NCI-H2196 (cell line): ENCODE measurements around the gene DMXL1.
"Not testable (repeated sequence)": the region's sequence is repeated elsewhere in the genome, so short reads cannot be mapped to it uniquely, and the experiment has no call there.

ENCODE experiments used
- DNase-seq: peaks from one replicate; lab custom pipeline; 2025; ENCODE audit not compliant: unreplicated experiment; lab: John Stamatoyannopoulos, UW

DMXL1 gene

GRCh38 chr5:119190470-119191095 lies 119.7 kb downstream of the DMXL1 start:
- DNase-seq, result no peak

GRCh38 chr5:119191944-119192343 lies 121.1 kb downstream of the DMXL1 start:
- no peak for DNase-seq

DNA sequence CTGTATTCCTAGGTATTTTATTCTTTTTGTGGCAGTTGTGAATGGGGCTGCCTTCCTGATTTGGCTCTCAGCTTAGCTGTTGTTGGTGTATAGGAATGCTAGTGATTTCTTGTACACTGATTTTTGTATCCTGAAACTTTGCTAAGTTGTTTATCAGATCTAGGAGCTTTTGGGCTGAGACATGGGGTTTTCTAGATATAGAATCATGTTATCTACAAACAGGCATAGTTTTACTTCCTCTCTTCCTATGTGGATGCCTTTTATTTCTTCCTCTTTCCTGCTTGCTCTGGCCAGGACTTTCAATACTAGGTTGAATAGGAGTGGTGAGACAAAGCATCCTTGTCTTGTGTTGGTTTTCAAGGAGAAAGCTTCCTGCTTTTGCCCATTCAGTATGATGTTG lies 129.9 kb downstream of the DMXL1 start:
- DNase-seq, result no peak

- no peak for DNase-seq
Measured at GRCh38 chr5:119207105-119207504, 136.2 kb downstream of the DMXL1 start.

DNA sequence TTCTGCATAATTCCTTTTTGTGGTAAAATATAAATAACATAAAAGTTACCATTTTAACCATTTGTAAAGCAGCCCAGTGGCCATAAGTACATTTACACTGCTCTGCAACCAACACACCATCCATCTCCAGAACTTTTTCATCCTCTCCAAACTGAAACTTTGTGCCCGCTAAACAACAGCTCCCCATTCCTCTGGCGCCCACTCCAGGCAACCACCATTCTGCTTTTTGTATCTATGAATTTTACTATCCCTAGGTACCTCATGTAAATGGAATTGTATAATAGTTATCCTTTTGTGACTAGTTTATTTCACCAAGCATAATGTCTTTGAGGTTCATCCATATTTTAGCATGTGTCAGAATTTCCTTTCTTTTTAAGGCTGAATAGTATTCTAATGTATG lies 141.1 kb downstream of the DMXL1 start:
- DNase-seq, result no peak

DNA sequence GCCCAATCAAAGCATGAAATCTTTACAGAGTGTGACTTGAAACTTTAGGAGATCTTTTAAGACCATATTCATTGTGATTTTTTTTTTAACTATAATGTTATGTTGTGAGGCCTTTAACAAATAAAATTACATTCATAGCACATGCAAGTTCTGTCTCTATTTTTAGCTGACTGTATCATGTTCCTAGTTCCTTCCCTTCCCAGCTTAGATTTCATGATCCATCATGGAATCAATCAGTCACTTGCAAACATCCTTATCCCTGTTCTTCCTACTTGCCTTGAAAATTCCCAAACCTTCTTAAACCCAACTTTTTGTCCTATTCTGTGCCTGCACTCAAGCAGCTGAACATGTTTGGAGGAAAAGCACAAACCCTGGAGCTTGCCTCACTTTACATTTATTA lies 141.8 kb downstream of the DMXL1 start:
- no peak for DNase-seq

- DNase-seq, result no peak
Measured at GRCh38 chr5:119217183-119217582, 146.3 kb downstream of the DMXL1 start.

DNA sequence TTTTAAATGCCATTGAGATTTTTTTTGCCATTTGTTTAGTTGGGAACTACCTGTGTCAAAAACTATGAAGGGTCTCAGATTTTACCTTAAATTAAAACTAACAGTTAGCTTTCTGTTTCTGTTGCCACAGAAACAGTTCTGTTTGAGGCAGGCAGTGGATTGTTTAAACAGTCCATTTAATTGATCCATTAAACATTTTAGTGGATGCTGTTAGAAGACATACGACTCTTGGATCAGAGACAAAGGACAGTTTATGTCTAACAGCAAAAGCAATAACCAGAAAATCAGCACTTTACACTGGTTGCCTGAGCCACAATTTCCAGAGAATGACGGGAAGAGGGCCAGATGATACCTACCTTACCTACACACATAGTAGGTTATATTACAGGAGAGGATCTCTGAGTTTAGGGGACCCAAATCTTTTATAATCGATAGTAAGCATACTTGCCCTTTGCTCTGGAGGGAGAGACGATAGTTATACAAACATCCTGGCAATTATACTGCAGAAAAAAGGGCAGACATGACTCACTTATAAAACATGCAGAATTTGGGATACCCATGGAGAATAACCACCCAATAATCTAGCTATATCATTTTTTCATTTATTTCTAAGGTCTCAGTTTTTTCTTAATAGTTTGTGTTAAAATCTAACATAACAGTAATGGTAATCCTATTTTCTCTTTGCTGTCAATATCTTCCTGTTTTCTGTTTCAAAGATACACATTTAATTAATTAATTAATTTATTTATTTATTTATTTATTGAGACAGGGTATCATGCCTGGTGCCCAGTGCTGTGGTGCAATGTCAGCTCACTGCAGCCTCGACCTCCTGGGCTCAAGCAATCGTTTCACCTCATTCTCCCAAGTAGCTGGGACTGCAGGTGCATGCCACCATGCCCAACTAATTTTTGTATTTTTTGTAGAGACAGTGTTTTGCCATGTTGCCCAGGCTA lies 148.2 kb downstream of the DMXL1 start:
- no peak for DNase-seq

DNA sequence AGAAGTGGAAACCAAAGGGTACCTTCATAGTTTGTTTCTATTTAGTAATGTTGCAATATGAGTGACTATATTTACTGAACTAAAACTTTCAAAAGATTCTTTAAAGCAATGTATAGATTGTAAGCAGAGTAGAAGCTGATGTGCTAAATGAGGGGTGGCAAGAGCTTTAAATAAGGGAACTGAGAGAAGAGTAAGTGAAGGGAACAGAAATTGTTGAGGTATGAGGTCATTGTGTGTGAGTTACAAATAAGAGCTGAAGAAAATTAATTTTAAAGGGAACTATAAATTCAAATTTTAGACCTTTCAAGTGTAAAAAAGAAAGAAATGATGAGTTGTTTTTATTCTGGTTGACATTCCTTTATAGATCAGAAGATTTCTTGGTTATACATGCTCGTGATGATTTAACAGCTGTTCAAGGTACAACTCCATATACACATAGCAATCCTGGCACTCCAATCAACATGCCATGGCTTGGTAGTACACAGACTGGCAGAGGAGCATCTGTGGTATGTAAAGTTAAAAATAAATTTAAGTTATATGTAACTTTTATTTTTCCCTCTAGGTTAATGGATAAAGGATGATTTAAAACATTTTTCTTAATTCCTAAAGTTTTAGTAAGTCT lies 149.8 kb downstream of the DMXL1 start:
- no peak for DNase-seq

- no peak for DNase-seq
Measured at GRCh38 chr5:119221330-119221729, 150.4 kb downstream of the DMXL1 start.

GRCh38 chr5:119229950-119230349 lies 159.1 kb downstream of the DMXL1 start:
- no peak for DNase-seq

- no peak for DNase-seq
Measured at GRCh38 chr5:119238265-119239118, 167.6 kb downstream of the DMXL1 start.

GRCh38 chr5:119239119-119239417 lies 168.2 kb downstream of the DMXL1 start:
- no peak for DNase-seq

DNA sequence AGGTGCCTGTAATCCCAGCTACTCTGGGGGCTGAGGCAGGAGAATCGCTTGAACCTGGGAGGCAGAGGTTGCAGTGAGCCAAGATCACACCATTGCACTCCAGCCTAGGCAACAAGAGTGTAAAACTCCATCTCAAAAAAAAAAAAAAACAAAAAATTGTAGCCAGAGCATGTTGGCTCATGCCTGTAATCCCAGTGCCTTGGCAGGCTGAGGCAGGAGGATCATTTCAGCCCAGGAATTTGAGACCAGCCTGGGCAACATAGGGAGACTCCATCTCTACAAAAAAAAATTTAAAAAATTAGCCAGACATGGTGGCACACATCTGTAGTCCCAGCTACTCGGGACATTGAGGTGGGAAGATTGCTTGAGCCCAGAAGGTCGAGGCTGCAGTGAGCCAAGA lies 168.9 kb downstream of the DMXL1 start:
- not testable (repeated sequence) for DNase-seq

GRCh38 chr5:119243888-119244287 lies 173.0 kb downstream of the DMXL1 start:
- no peak for DNase-seq

- DNase-seq, result no peak
Measured at GRCh38 chr5:119250946-119251901, 180.3 kb downstream of the DMXL1 start.

- no peak for DNase-seq
Measured at GRCh38 chr5:119255571-119256356, 184.9 kb downstream of the DMXL1 start.

GRCh38 chr5:119257613-119258012 lies 186.7 kb downstream of the DMXL1 start:
- no peak for DNase-seq

DNA sequence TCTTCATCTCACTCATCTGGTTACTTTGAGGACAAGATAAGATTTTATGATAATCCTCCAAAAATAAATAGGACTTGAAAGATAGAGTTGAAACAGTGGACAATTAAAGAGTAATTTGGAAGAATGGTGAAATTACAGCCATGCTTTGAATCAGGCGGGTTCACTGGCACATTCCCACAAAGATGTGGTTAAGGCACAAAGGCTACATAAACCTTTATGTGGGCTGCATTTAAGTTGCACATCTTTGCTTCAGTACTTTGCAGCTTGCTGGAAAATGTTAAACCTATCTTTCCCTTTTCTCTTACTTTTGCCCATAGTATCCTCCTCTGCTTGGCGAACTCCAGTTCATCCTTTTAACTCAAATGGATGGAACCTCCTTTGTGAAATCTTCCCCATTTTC lies 192.8 kb downstream of the DMXL1 start:
- DNase-seq, result no peak
